GM23338 (cell line): ENCODE measurements around the gene SLC35A3. TPM values are rescaled to one million over a fixed set of nuclear protein-coding genes. Genes with fewer than 3 reads are reported as not detected.

Source experiments
- ATAC-seq: fragments of 200-7000 bp; cut with Tn5 transposase; 3 replicates; pipeline ENCODE4 v1.9.1; 2020
- DNase-seq: peaks from one replicate; pipeline ENCODE4 v3.0.0-alpha.2; 2015; ENCODE audit warnings: low spot score
- H2AFZ ChIP-seq: fragments of 200-600 bp; sonication (generic); 2 replicates; pipeline ENCODE4 v1.8.0; 2016; ENCODE audit warnings: antibody characterized with exemption, mild to moderate bottlenecking, moderate library complexity
- H3F3A ChIP-seq: fragments of 200-600 bp; sonication (generic); replicated peaks from 2 replicates; pipeline ENCODE4 v1.8.0; 2017; ENCODE audit warnings: antibody characterized with exemption, mixed run types, low read depth
- H3K27ac ChIP-seq: fragments of 200-600 bp; sonication (generic); 2 replicates; pipeline ENCODE4 v1.6.1; 2016; ENCODE audit warnings: low read depth
- H3K27me3 ChIP-seq: fragments of 200-600 bp; sonication (generic); 2 replicates; pipeline ENCODE4 v1.8.0; 2016; ENCODE audit warnings: mild to moderate bottlenecking, mixed run types, moderate library complexity; ENCODE audit not compliant: insufficient read depth
- H3K36me3 ChIP-seq: fragments of 200-600 bp; sonication (generic); 2 replicates; pipeline ENCODE4 v1.8.0; 2016; ENCODE audit warnings: mild to moderate bottlenecking; ENCODE audit not compliant: insufficient read depth
- H3K4me1 ChIP-seq: fragments of 200-600 bp; sonication (generic); 2 replicates; pipeline ENCODE4 v1.8.0; 2016; ENCODE audit warnings: mild to moderate bottlenecking, moderate library complexity; ENCODE audit not compliant: insufficient read depth
- H3K4me2 ChIP-seq: fragments of 200-600 bp; sonication (generic); 2 replicates; pipeline ENCODE4 v1.7.1; 2017; ENCODE audit warnings: mixed run types
- H3K4me3 ChIP-seq: fragments of 200-600 bp; sonication (generic); 2 replicates; pipeline ENCODE4 v1.6.1; 2016; ENCODE audit warnings: mixed run types
- H3K79me2 ChIP-seq: fragments of 200-600 bp; sonication (generic); replicated peaks from 2 replicates; pipeline ENCODE4 v1.8.0; 2017; ENCODE audit warnings: mild to moderate bottlenecking; ENCODE audit not compliant: insufficient read depth
- H3K9me2 ChIP-seq: fragments of 200-600 bp; sonication (generic); 2 replicates; pipeline ENCODE4 v1.8.0; 2017; ENCODE audit not compliant: insufficient read depth
- H4K20me1 ChIP-seq: fragments of 200-600 bp; sonication (generic); replicated peaks from 2 replicates; pipeline ENCODE4 v1.8.0; 2017; ENCODE audit warnings: mild to moderate bottlenecking; ENCODE audit not compliant: insufficient read depth
- H3K27ac Mint-ChIP-seq: 2 replicates; pipeline ENCODE4 v1.8.0; 2020; ENCODE audit warnings: inconsistent platforms, mild to moderate bottlenecking, moderate library complexity, mixed read lengths
- H3K27me3 Mint-ChIP-seq: 3 replicates; pipeline ENCODE4 v1.8.0; 2022; ENCODE audit warnings: low read depth, mild to moderate bottlenecking, moderate library complexity, mixed read lengths, inconsistent platforms; ENCODE audit not compliant: insufficient read depth, poor library complexity
- H3K36me3 Mint-ChIP-seq: 3 replicates; pipeline ENCODE4 v1.8.0; 2021; ENCODE audit warnings: low read depth, mild to moderate bottlenecking, inconsistent platforms, moderate library complexity, mixed read lengths
- H3K4me1 Mint-ChIP-seq: 3 replicates; pipeline ENCODE4 v1.8.0; 2020; ENCODE audit warnings: mild to moderate bottlenecking, inconsistent platforms, mixed read lengths
- H3K4me3 Mint-ChIP-seq: 3 replicates; pipeline ENCODE4 v1.8.0; 2021; ENCODE audit warnings: moderate library complexity, mild to moderate bottlenecking, inconsistent platforms, mixed read lengths
- H3K9me3 Mint-ChIP-seq: 3 replicates; pipeline ENCODE4 v1.8.0; 2020; ENCODE audit warnings: moderate library complexity, mild to moderate bottlenecking, inconsistent platforms, mixed read lengths
- CREB1 ChIP-seq: fragments of 250-450 bp; sonication (Bioruptor Pico); IDR thresholded peaks from 2 replicates; pipeline ENCODE4 v1.5.0; 2020; ENCODE audit warnings: low read depth, mild to moderate bottlenecking, moderate library complexity
- EZH2phosphoT487 ChIP-seq: fragments of 200-600 bp; sonication (generic); IDR thresholded peaks from one replicate; pipeline ENCODE4 v1.8.1; 2018; ENCODE audit warnings: antibody characterized with exemption; ENCODE audit not compliant: unreplicated experiment
- JUNB ChIP-seq: IDR thresholded peaks from one replicate; pipeline ENCODE4 v1.6.1; 2016; ENCODE audit warnings: antibody characterized with exemption; ENCODE audit not compliant: unreplicated experiment
- POLR2AphosphoS5 ChIP-seq: IDR thresholded peaks from 2 replicates; pipeline ENCODE4 v1.6.1; 2016; ENCODE audit warnings: antibody characterized with exemption, low read depth
- STAT1 ChIP-seq: IDR thresholded peaks from one replicate; pipeline ENCODE4 v1.6.1; 2016; ENCODE audit warnings: antibody characterized with exemption; ENCODE audit not compliant: unreplicated experiment
- ZNF114 ChIP-seq: fragments of 250-450 bp; sonication (Bioruptor Pico); IDR thresholded peaks from 2 replicates; pipeline ENCODE4 v1.5.0; 2020; ENCODE audit warnings: mild to moderate bottlenecking, moderate library complexity
- polyA plus RNA-seq: library from polyadenylated mRNA; unstranded; fragments of >200 nt; fragmentation: Nextera tagmentation; extraction: Ambion mirVana; gene quantifications from 2 replicates; pipeline ENCODE4 v1.2.1, GENCODE V29; 2016
- total RNA-seq: library from RNA; depleted of rRNA; stranded (reverse); fragments of >200 nt; shearing (Covaris generic); gene quantifications from 2 replicates; pipeline ENCODE4 v1.2.3, GENCODE V29; 2014
- TF ChIP-seq, protein P1 (sequence below): fragments of 250-450 bp; sonication (Bioruptor Pico); IDR thresholded peaks from 2 replicates; pipeline ENCODE4 v1.5.0; 2020; ENCODE audit warnings: mild to moderate bottlenecking, moderate library complexity
- TF ChIP-seq, protein P2 (sequence below): IDR thresholded peaks from 2 replicates; pipeline ENCODE4 v1.6.1; 2016; ENCODE audit warnings: antibody characterized with exemption

SLC35A3 gene
- total and polyA plus RNA-seq, 2 experiments from 2014 or later, result 7.6 to 27.2 TPM

DNA sequence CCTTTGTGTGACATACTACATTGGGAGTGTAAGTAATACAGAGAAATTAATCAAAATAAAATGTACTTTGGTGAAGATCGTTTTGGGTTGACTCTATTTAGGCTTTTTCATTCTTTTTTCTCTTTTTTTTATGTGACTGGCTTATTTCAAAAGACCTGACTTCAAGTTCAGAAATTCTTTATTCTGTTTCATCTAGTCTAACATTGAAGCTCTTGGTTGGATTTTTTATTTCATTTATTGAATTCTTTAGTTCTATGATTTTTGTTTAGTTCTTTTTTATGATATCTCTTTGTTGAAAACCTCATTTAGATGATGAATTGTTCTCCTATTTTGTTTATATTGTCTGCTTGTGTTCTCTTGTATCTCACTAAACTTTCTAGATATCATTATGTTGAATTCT lies 35.6 kb downstream of the SLC35A3 start:
- Mint-ChIP-seq H3K4me1 (peaks cover 4% of the 10 kb centered on the region; the same call in 2 of the 3 replicates), H3K9me3 (no peaks in the 10 kb centered on the region), H3K27me3 (peaks cover 4% of the 10 kb centered on the region), H3K4me3 (no peak overlapping the region), H3K27ac (no peak overlapping the region), H3K36me3 (no peaks in the 10 kb centered on the region)
- Histone ChIP-seq H3K27me3 (no peaks in the 10 kb centered on the region), H3K9me2 (no peaks in the 10 kb centered on the region), H3K36me3 (no peaks in the 10 kb centered on the region), H3K4me2 (no peak overlapping the region), H3K4me1 (no peaks in the 10 kb centered on the region), H3K4me3 (no peak overlapping the region), H2AFZ (no peak overlapping the region), H3K79me2 (peaks cover 21% of the 10 kb centered on the region), H3F3A (no peaks in the 10 kb centered on the region), H3K27ac (no peak overlapping the region), H4K20me1 (no peaks in the 10 kb centered on the region)
- no peak for TF ChIP-seq STAT1
- TF ChIP-seq, protein P1, sequence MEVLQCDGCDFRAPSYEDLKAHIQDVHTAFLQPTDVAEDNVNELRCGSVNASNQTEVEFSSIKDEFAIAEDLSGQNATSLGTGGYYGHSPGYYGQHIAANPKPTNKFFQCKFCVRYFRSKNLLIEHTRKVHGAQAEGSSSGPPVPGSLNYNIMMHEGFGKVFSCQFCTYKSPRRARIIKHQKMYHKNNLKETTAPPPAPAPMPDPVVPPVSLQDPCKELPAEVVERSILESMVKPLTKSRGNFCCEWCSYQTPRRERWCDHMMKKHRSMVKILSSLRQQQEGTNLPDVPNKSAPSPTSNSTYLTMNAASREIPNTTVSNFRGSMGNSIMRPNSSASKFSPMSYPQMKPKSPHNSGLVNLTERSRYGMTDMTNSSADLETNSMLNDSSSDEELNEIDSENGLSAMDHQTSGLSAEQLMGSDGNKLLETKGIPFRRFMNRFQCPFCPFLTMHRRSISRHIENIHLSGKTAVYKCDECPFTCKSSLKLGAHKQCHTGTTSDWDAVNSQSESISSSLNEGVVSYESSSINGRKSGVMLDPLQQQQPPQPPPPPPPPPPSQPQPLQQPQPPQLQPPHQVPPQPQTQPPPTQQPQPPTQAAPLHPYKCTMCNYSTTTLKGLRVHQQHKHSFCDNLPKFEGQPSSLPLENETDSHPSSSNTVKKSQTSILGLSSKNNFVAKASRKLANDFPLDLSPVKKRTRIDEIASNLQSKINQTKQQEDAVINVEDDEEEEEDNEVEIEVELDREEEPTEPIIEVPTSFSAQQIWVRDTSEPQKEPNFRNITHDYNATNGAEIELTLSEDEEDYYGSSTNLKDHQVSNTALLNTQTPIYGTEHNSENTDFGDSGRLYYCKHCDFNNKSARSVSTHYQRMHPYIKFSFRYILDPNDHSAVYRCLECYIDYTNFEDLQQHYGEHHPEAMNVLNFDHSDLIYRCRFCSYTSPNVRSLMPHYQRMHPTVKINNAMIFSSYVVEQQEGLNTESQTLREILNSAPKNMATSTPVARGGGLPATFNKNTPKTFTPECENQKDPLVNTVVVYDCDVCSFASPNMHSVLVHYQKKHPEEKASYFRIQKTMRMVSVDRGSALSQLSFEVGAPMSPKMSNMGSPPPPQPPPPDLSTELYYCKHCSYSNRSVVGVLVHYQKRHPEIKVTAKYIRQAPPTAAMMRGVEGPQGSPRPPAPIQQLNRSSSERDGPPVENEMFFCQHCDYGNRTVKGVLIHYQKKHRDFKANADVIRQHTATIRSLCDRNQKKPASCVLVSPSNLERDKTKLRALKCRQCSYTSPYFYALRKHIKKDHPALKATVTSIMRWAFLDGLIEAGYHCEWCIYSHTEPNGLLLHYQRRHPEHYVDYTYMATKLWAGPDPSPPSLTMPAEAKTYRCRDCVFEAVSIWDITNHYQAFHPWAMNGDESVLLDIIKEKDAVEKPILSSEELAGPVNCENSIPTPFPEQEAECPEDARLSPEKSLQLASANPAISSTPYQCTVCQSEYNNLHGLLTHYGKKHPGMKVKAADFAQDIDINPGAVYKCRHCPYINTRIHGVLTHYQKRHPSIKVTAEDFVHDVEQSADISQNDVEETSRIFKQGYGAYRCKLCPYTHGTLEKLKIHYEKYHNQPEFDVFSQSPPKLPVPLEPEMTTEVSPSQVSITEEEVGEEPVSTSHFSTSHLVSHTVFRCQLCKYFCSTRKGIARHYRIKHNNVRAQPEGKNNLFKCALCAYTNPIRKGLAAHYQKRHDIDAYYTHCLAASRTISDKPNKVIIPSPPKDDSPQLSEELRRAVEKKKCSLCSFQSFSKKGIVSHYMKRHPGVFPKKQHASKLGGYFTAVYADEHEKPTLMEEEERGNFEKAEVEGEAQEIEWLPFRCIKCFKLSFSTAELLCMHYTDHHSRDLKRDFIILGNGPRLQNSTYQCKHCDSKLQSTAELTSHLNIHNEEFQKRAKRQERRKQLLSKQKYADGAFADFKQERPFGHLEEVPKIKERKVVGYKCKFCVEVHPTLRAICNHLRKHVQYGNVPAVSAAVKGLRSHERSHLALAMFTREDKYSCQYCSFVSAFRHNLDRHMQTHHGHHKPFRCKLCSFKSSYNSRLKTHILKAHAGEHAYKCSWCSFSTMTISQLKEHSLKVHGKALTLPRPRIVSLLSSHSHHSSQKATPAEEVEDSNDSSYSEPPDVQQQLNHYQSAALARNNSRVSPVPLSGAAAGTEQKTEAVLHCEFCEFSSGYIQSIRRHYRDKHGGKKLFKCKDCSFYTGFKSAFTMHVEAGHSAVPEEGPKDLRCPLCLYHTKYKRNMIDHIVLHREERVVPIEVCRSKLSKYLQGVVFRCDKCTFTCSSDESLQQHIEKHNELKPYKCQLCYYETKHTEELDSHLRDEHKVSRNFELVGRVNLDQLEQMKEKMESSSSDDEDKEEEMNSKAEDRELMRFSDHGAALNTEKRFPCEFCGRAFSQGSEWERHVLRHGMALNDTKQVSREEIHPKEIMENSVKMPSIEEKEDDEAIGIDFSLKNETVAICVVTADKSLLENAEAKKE (CRISPR knock-in tag), result no peak
- TF ChIP-seq POLR2AphosphoS5, result no peak
- TF ChIP-seq, protein P2, sequence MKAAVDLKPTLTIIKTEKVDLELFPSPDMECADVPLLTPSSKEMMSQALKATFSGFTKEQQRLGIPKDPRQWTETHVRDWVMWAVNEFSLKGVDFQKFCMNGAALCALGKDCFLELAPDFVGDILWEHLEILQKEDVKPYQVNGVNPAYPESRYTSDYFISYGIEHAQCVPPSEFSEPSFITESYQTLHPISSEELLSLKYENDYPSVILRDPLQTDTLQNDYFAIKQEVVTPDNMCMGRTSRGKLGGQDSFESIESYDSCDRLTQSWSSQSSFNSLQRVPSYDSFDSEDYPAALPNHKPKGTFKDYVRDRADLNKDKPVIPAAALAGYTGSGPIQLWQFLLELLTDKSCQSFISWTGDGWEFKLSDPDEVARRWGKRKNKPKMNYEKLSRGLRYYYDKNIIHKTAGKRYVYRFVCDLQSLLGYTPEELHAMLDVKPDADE, result no peak
- no peak for TF ChIP-seq CREB1
- TF ChIP-seq JUNB, result no peak
- no peak for TF ChIP-seq EZH2phosphoT487
- no peak for TF ChIP-seq ZNF114 (CRISPR knock-in tag)
- no peak for ATAC-seq
- no peak for DNase-seq
